Peyer's patch (tissue), 4 donors: Measurements from ENCODE around the gene LDLRAD3. TPM values are rescaled to one million over a fixed set of nuclear protein-coding genes. Genes with fewer than 3 reads are reported as not detected.
"Not testable (repeated sequence)": the region's sequence is repeated elsewhere in the genome, so short reads cannot be mapped to it uniquely, and the experiment has no call there.

ENCODE experiments used
- DNase-seq, 3 donors: peaks; one replicate each; pipeline ENCODE4 v3.0.0-alpha.2; 2017 to 2019
- H3K27ac ChIP-seq, 4 donors: fragments of 200-600 bp; sonication (generic); one replicate each; pipeline ENCODE4 v1.5.1; 2016 to 2019
- H3K27me3 ChIP-seq, 2 donors: fragments of 200-600 bp; sonication (generic); one replicate each; pipeline ENCODE4 v1.5.1; 2019
- H3K36me3 ChIP-seq, 3 donors: fragments of 200-600 bp; sonication (generic); one replicate each; pipeline ENCODE4 v1.5.1; 2016 to 2019
- H3K4me1 ChIP-seq, 4 donors: fragments of 200-600 bp; sonication (generic); one replicate each; pipeline ENCODE4 v1.5.1; 2016 to 2019
- H3K4me3 ChIP-seq, 4 donors: fragments of 200-600 bp; sonication (generic); 1 replicate in 3 of 4; 2 replicates in 1 of 4; pipeline ENCODE4 v1.5.1; 2016 to 2019; ENCODE audit warnings: mild to moderate bottlenecking in 1 of 4
- H3K9me3 ChIP-seq, 4 donors: fragments of 200-600 bp; sonication (generic); one replicate each; pipeline ENCODE4 v1.5.1; 2016 to 2019; ENCODE audit warnings: mild to moderate bottlenecking in 1 of 4
- CTCF ChIP-seq, 6 experiments: fragments of 450-650 bp in 4 of 6; fragments of 200-600 bp in 2 of 6; sonication (generic) in 1 of 6; IDR thresholded peaks; one replicate each; pipeline ENCODE4 v1.5.1; 2017 to 2019; ENCODE audit warnings: antibody characterized with exemption in 6 of 6, mild to moderate bottlenecking in 3 of 6, moderate library complexity in 1 of 6
- POLR2A ChIP-seq, 2 donors: fragments of 450-650 bp; IDR thresholded peaks; one replicate each; pipeline ENCODE4 v1.5.1; 2017; ENCODE audit warnings: antibody characterized with exemption in 2 of 2, mild to moderate bottlenecking in 2 of 2, moderate library complexity in 2 of 2
- total RNA-seq, 4 donors: library from RNA; depleted of rRNA; stranded (reverse); fragments of >200 nt; gene quantifications; one replicate each; pipeline ENCODE4 v1.1.0, GENCODE V29; 2016

Gene LDLRAD3
- total RNA-seq, 4 donors from 2014 or later = 1.2 to 14.0 (median 4.8) TPM

GRCh38 chr11:36010010-36010740 lies 66.3 kb downstream of the LDLRAD3 start:
- H3K9me3 ChIP-seq = no peaks in the 10 kb centered on the region
- no peaks in the 10 kb centered on the region for H3K27me3 ChIP-seq
- DNase-seq = no peak
- no peak overlapping the region for H3K27ac ChIP-seq
- no peak overlapping the region for H3K4me3 ChIP-seq
- H3K4me1 ChIP-seq = no peaks in the 10 kb centered on the region
- TF ChIP-seq POLR2A (IDR thresholded peaks at IDR 0.05) (no peak), CTCF (IDR thresholded peaks at IDR 0.05) (no peak)
- no peaks in the 10 kb centered on the region for H3K36me3 ChIP-seq

GRCh38 chr11:36011574-36011973 lies 67.7 kb downstream of the LDLRAD3 start:
- Histone ChIP-seq H3K9me3 (no peaks in the 10 kb centered on the region), H3K4me1 (no peaks in the 10 kb centered on the region), H3K27me3 (no peaks in the 10 kb centered on the region), H3K4me3 (no peak overlapping the region), H3K36me3 (no peaks in the 10 kb centered on the region), H3K27ac (no peak overlapping the region)
- DNase-seq = no peak
- TF ChIP-seq POLR2A (IDR thresholded peaks at IDR 0.05) (no peak), CTCF (IDR thresholded peaks at IDR 0.05) (no peak)

GRCh38 chr11:36012455-36012854 lies 68.6 kb downstream of the LDLRAD3 start:
- Histone ChIP-seq H3K27ac (no peak overlapping the region), H3K4me3 (no peak overlapping the region), H3K27me3 (no peaks in the 10 kb centered on the region), H3K9me3 (no peaks in the 10 kb centered on the region), H3K4me1 (no peaks in the 10 kb centered on the region), H3K36me3 (no peaks in the 10 kb centered on the region)
- TF ChIP-seq CTCF (IDR thresholded peaks at IDR 0.05) = no peak
- no peak for TF ChIP-seq POLR2A (IDR thresholded peaks at IDR 0.05)
- DNase-seq = no peak

GRCh38 chr11:36012979-36013378 lies 69.1 kb downstream of the LDLRAD3 start:
- no peaks in the 10 kb centered on the region for H3K27me3 ChIP-seq
- H3K4me3 ChIP-seq = no peak overlapping the region
- TF ChIP-seq CTCF (IDR thresholded peaks at IDR 0.05) = no peak
- TF ChIP-seq POLR2A (IDR thresholded peaks at IDR 0.05) = no peak
- H3K4me1 ChIP-seq = no peaks in the 10 kb centered on the region
- no peaks in the 10 kb centered on the region for H3K9me3 ChIP-seq
- no peak for DNase-seq
- no peaks in the 10 kb centered on the region for H3K36me3 ChIP-seq
- no peak overlapping the region for H3K27ac ChIP-seq

- not testable (repeated sequence) for H3K36me3 ChIP-seq, DNase-seq, H3K27ac ChIP-seq, H3K4me1 ChIP-seq, H3K27me3 ChIP-seq, H3K9me3 ChIP-seq, H3K4me3 ChIP-seq
Observed at GRCh38 chr11:36013446-36013845, 69.6 kb downstream of the LDLRAD3 start.

- DNase-seq = no peak
- Histone ChIP-seq H3K36me3 (no peaks in the 10 kb centered on the region), H3K4me3 (no peak overlapping the region), H3K4me1 (no peaks in the 10 kb centered on the region), H3K9me3 (no peaks in the 10 kb centered on the region), H3K27ac (no peak overlapping the region), H3K27me3 (no peaks in the 10 kb centered on the region)
- no peak for TF ChIP-seq POLR2A (IDR thresholded peaks at IDR 0.05)
- no peak for TF ChIP-seq CTCF (IDR thresholded peaks at IDR 0.05)
Observed at GRCh38 chr11:36013950-36014897, 70.4 kb downstream of the LDLRAD3 start.
